Myocyte (in vitro differentiated cells): ENCODE results near the gene CHAT. TPM values are rescaled to one million over a fixed set of nuclear protein-coding genes. Genes with fewer than 3 reads are reported as not detected.

ENCODE experiments used
- DNase-seq: peaks from one replicate; pipeline ENCODE4 v3.0.0-alpha.2; 2012; ENCODE audit warnings: low read depth
- polyA plus RNA-seq: library from polyadenylated mRNA; unstranded; fragments of >200 nt; gene quantifications from one replicate; pipeline ENCODE4 v1.2.1, GENCODE V29; 2012; ENCODE audit warnings: missing spikeins
- total RNA-seq: library from RNA; depleted of rRNA; stranded (reverse); fragments of >200 nt; gene quantifications from 2 replicates; pipeline ENCODE4 v1.2.3, GENCODE V29; 2014

CHAT gene
- total RNA-seq = not detected in 2 replicates
- polyA plus RNA-seq = not detected

GRCh38 chr10:49613882-49614241, at the start of gene CHAT:
Gene CHAT, plus strand, starts transcription at chr10:49614037. Its CDS starts 153 bp downstream, at chr10:49614190.
- DNase-seq = no peak

GRCh38 chr10:49564461-49565009, 49.3 kb upstream of the CHAT start:
- DNase-seq = peak; percentile 2

GRCh38 chr10:49567810-49568209, 46.0 kb upstream of the CHAT start:
- no peak for DNase-seq

- peak; percentile 64 for DNase-seq
Measured at GRCh38 chr10:49568235-49568634, 45.6 kb upstream of the CHAT start.

- peak; percentile 3 for DNase-seq
Measured at GRCh38 chr10:49569031-49569631, 44.7 kb upstream of the CHAT start.

GRCh38 chr10:49571388-49571787, 42.4 kb upstream of the CHAT start:
- no peak for DNase-seq

- DNase-seq = no peak
Measured at GRCh38 chr10:49572594-49573114, 41.2 kb upstream of the CHAT start.

- DNase-seq = no peak
Measured at GRCh38 chr10:49575489-49576072, 38.3 kb upstream of the CHAT start.

- no peak for DNase-seq
Measured at GRCh38 chr10:49577182-49577925, 36.5 kb upstream of the CHAT start.

- no peak for DNase-seq
Measured at GRCh38 chr10:49578392-49578791, 35.4 kb upstream of the CHAT start.

GRCh38 chr10:49579621-49580020, 34.2 kb upstream of the CHAT start:
- DNase-seq = no peak

GRCh38 chr10:49585387-49585786, 28.4 kb upstream of the CHAT start:
- DNase-seq = no peak

- no peak for DNase-seq
Measured at GRCh38 chr10:49587981-49588380, 25.9 kb upstream of the CHAT start.

GRCh38 chr10:49592726-49593563, 20.9 kb upstream of the CHAT start:
- DNase-seq = peak; percentile 70

GRCh38 chr10:49593564-49593875, 20.3 kb upstream of the CHAT start:
- DNase-seq = no peak

- no peak for DNase-seq
Measured at GRCh38 chr10:49593998-49594397, 19.8 kb upstream of the CHAT start.

GRCh38 chr10:49594594-49594993, 19.2 kb upstream of the CHAT start:
- peak; percentile 65 for DNase-seq

GRCh38 chr10:49595003-49595712, 18.7 kb upstream of the CHAT start:
- DNase-seq = peak; percentile 12

- no peak for DNase-seq
Measured at GRCh38 chr10:49595713-49596492, 17.9 kb upstream of the CHAT start.

GRCh38 chr10:49596493-49596809, 17.4 kb upstream of the CHAT start:
- no peak for DNase-seq
